ENCODE data around the gene ADCY10.

- TF ChIP-seq POLR2AphosphoS5 (IDR thresholded peaks at IDR 0.05; ENCODE audit: low read depth, low read length) (no peak), FOXP2 (optimal IDR thresholded peaks at IDR 0.05; ENCODE audit: borderline replicate concordance, extremely low read depth, extremely low read length, insufficient read depth) (no peak), SIN3A (IDR thresholded peaks at IDR 0.05; ENCODE audit: borderline replicate concordance, insufficient read depth, low read length) (no peak), TAF1 (IDR thresholded peaks at IDR 0.05; ENCODE audit: borderline replicate concordance, insufficient read depth, low read length) (no peak)
- TF ChIP-seq, protein P1, sequence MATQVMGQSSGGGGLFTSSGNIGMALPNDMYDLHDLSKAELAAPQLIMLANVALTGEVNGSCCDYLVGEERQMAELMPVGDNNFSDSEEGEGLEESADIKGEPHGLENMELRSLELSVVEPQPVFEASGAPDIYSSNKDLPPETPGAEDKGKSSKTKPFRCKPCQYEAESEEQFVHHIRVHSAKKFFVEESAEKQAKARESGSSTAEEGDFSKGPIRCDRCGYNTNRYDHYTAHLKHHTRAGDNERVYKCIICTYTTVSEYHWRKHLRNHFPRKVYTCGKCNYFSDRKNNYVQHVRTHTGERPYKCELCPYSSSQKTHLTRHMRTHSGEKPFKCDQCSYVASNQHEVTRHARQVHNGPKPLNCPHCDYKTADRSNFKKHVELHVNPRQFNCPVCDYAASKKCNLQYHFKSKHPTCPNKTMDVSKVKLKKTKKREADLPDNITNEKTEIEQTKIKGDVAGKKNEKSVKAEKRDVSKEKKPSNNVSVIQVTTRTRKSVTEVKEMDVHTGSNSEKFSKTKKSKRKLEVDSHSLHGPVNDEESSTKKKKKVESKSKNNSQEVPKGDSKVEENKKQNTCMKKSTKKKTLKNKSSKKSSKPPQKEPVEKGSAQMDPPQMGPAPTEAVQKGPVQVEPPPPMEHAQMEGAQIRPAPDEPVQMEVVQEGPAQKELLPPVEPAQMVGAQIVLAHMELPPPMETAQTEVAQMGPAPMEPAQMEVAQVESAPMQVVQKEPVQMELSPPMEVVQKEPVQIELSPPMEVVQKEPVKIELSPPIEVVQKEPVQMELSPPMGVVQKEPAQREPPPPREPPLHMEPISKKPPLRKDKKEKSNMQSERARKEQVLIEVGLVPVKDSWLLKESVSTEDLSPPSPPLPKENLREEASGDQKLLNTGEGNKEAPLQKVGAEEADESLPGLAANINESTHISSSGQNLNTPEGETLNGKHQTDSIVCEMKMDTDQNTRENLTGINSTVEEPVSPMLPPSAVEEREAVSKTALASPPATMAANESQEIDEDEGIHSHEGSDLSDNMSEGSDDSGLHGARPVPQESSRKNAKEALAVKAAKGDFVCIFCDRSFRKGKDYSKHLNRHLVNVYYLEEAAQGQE (IDR thresholded peaks at IDR 0.05; ENCODE audit: insufficient read depth in 1 of 2, low read depth in 2 of 2, low read length in 2 of 2) = no peak
Observed at GRCh38 chr1:167911413-167911812, 2.5 kb downstream of the ADCY10 start.
